ENCODE results near the gene MAD1L1.

Gene MAD1L1

GRCh38 chr7:2237109-2237602 is 4.4 kb upstream of the MAD1L1 start:
- no peak overlapping the region for H3K27ac ChIP-seq

GRCh38 chr7:2233926-2234325 is 1.2 kb upstream of the MAD1L1 start:
- H3K27ac ChIP-seq, result no peak overlapping the region
- TF ChIP-seq, protein P1, sequence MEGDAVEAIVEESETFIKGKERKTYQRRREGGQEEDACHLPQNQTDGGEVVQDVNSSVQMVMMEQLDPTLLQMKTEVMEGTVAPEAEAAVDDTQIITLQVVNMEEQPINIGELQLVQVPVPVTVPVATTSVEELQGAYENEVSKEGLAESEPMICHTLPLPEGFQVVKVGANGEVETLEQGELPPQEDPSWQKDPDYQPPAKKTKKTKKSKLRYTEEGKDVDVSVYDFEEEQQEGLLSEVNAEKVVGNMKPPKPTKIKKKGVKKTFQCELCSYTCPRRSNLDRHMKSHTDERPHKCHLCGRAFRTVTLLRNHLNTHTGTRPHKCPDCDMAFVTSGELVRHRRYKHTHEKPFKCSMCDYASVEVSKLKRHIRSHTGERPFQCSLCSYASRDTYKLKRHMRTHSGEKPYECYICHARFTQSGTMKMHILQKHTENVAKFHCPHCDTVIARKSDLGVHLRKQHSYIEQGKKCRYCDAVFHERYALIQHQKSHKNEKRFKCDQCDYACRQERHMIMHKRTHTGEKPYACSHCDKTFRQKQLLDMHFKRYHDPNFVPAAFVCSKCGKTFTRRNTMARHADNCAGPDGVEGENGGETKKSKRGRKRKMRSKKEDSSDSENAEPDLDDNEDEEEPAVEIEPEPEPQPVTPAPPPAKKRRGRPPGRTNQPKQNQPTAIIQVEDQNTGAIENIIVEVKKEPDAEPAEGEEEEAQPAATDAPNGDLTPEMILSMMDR (conservative IDR thresholded peaks at IDR 0.05), result no peak

More at GRCh38 chr7:2237109-2237602, 4.4 kb upstream of the MAD1L1 start:
- TF ChIP-seq, protein P1 (conservative IDR thresholded peaks at IDR 0.05), result no peak

DNA sequence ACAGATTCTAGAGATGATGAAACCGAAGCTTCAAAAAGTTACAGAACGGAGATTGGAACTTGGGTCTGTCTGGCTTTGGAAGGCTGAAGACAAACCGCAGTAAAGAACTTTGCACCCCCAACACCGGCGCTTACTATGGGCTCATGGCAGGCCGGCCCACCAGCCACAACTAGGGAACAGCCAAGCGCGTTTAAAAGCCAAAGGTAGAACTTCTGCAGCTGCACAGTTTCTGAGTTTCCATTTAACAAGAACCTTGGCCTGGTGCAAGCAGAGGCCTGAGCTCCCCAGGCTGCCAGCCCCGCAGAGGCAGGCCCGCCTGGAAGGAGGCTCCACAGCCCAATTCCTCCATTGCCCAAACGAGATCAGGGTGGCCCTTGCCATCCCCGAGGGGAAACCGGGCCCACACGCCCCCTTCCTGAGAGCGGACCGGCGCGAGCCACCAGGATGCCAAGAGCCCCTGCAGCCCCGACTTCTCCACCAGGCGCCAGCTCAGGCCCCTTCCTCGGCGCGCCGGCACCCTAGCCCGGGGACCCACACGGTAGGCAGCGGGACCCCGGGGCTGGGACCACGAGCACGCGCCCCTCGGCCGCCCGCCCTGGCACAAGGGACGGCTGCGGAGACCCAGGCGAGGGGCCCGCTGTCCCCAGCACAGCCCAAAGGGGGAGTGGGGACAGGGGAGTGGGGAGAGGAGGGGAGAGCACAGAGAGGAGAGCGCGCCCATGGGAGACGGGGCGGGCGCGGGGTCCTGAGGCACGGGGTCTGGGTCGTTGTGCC is 566 bp downstream of the MAD1L1 start:
- TF ChIP-seq, protein P1 (conservative IDR thresholded peaks at IDR 0.05), result no peak
- H3K27ac ChIP-seq, result peak overlapping the region; percentile 77; the same call in 1 of the 2 replicates

DNA sequence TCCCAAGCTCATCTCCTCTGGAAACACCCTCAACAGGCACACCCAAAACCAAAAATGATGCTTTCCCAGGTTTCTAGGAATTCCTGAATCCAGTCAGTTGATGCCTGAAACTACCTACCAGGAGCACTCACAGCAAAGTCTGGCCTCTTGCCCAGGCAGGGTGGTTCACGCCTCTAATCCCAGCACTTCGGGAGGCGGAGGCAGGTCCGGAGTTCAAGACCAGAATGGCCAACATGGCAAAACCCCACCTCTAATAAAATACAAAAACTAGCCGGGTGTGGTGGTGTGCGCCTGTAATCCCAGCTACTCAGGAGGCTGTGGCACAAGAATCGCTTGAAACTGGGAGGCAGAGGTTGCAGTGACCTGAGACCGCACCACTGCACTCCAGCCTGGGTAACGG is 1.9 kb downstream of the MAD1L1 start:
- no peak overlapping the region for H3K27ac ChIP-seq
- TF ChIP-seq, protein P1 (conservative IDR thresholded peaks at IDR 0.05), result no peak

DNA sequence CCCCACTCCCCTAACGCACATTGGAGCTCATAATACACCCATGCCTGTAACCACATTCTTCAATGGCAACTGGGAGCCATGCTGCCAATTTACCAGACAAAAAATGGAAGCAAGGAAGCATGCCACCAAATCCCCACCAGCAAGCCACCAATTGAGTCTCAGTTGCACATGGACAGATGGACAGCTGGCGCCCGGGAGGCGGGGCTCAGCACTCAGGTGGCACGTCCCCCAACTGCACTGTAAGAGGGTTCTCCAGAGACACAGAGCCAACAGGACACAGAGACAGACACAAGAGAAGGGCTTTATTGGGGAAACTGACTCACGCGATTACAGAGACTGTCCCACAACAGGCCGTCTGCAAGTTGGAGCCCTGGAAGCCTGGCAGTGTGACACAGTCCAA is 2.5 kb downstream of the MAD1L1 start:
- TF ChIP-seq, protein P1 (conservative IDR thresholded peaks at IDR 0.05), result no peak
- H3K27ac ChIP-seq, result no peak overlapping the region

- no peak overlapping the region for H3K27ac ChIP-seq
- TF ChIP-seq, protein P1 (conservative IDR thresholded peaks at IDR 0.05), result no peak
Observed at GRCh38 chr7:2229467-2229866, 3.3 kb downstream of the MAD1L1 start.

- TF ChIP-seq, protein P1 (conservative IDR thresholded peaks at IDR 0.05), result no peak
- no peak overlapping the region for H3K27ac ChIP-seq
Observed at GRCh38 chr7:2228921-2229320, 3.8 kb downstream of the MAD1L1 start.
